Head of caudate nucleus (tissue), 42 donors: Measurements from ENCODE around the gene TAOK3.
"Not testable (repeated sequence)": the region's sequence is repeated elsewhere in the genome, so short reads cannot be mapped to it uniquely, and the experiment has no call there.

Experiments used
- DNase-seq, 42 donors: peaks; one replicate each; pipeline versions ENCODE4 v3.0.0 to v3.0.0-alpha.2; 2020 to 2021; ENCODE audit warnings: mixed read lengths in 7 of 42
- intact Hi-C: fragments of 100-400 bp; cut with DNase I; formaldehyde crosslinking; loops from one replicate; pipeline ENCODE4 v1.15.0; 2022

TAOK3 gene

GRCh38 chr12:118375348-118375747 lies 2.6 kb upstream of the TAOK3 start:
- intact Hi-C loops, result loop anchor here (5.0 kb wide), 3 partner anchors 238 to 313 kb away; partner anchors contain the start of genes PEBP1 and WSB2
- no peak for DNase-seq

DNA sequence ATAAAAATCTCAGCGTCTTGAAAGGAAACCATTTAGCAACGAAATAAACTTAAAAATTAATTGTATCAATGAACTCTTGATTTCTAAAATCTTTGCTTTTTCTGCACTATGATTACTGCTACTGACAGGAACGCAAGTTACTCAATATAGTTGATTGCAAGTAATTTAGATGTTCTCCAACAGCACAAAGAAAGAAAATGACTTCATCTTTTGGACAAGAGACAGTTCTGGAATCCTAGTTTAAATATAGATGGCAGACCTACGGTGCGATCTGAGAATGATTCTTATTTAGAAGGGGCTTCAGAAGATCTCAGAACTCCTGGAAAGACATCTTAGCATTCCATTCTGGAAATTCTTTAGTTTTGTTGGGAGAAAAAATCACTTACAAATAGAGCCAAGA lies 2.2 kb upstream of the TAOK3 start:
- no peak for DNase-seq
- intact Hi-C loops, result loop anchor here (5.0 kb wide), 4 partner anchors 73 to 313 kb away; partner anchors contain the start of genes PEBP1 and WSB2

DNA sequence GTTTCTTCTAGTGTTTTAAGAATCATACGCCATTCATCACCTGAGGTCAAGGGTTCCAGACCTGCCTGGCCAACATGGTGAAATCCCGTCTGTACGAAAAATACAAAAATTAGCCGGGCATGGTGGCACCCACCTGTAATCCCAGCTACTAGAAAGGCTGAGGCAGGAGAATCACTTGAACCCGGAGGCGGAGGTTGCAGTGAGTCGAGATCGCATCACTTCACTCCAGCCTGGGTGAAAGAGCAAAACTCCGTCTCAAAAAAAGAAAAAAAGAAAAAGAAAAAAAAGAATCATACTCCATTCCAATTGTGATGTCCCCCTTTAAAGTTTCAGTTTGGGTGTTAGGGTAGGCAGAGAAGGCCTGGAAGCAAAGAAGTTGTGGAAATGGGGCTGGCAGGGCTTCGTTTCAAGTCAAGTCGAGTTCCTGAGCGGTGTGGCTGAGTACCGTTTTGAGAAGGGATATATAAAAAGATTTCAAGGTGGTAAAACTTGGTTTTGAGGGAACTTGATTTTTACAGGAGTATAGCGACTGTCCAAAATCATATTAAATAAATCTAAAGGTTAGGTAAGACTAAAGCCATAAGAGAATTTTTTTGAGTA lies 1.5 kb upstream of the TAOK3 start:
- intact Hi-C loops, result loop anchor here (5.0 kb wide), 1 partner anchor 72 kb away; no protein-coding TSS in a partner anchor
- peak in 1 of 42 donors; percentile 42 for DNase-seq

GRCh38 chr12:118373616-118374015 lies 909 bp upstream of the TAOK3 start:
- intact Hi-C loops, result loop anchor here (2.0 to 5.0 kb wide), 2 partner anchors 71 to 185 kb away; no protein-coding TSS in a partner anchor
- peak in 1 of 42 donors; percentile 26 for DNase-seq

GRCh38 chr12:118371321-118372282 lies 1.1 kb downstream of the TAOK3 start:
- intact Hi-C loops, result loop anchor here (2.0 to 5.0 kb wide), 2 partner anchors 69 to 183 kb away; no protein-coding TSS in a partner anchor
- DNase-seq, result peak in 18 of 42 donors; percentile 8 to 57 (median 26)

- DNase-seq, result no peak
- intact Hi-C loops, result loop anchor here (5.0 kb wide), 1 partner anchor 68 kb away; no protein-coding TSS in a partner anchor
Measured at GRCh38 chr12:118370601-118371000, 2.1 kb downstream of the TAOK3 start.

GRCh38 chr12:118368821-118369220 lies 3.9 kb downstream of the TAOK3 start:
- peak in 1 of 42 donors; percentile 12 for DNase-seq
- intact Hi-C loops, result no loop called here

DNA sequence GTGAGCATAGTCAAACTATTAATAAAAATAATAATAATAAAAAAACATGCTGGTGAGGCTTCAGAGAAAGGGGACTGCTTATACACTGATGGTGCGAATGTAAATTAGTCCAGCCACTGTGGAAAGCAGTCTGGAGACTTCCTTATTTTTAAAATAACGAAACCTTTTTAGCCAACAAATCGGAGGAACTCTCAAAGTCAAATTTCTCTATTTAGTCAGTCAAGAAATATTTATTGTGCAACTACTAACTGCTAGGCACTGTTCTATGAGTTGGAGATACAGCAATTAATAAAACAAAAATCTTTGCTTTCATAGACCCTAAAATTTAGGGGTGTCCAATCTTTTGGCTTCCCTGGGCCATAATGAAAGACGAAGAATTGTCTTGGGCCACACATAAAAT lies 10.8 kb downstream of the TAOK3 start:
- intact Hi-C loops, result no loop called here
- no peak for DNase-seq

- intact Hi-C loops, result no loop called here
- DNase-seq, result no peak
Measured at GRCh38 chr12:118361092-118361404, 11.7 kb downstream of the TAOK3 start.

DNA sequence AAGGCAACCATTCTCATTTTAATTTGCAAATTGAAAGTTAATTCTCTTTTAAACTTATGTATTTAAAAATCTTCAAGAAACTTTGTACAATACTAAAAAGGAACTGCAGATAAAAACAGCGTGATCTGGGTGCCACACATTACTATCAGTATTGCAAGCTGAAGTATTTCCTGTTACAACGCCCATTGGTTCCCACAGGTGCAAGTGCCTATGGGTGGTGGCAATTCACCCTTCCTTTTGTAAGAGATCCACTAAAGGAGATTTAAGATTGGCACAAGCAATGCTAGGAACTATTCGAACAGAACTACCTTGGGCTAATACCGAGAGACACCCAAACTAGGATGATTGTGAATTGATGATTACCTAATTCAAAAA lies 13.2 kb downstream of the TAOK3 start:
- intact Hi-C loops, result no loop called here

DNA sequence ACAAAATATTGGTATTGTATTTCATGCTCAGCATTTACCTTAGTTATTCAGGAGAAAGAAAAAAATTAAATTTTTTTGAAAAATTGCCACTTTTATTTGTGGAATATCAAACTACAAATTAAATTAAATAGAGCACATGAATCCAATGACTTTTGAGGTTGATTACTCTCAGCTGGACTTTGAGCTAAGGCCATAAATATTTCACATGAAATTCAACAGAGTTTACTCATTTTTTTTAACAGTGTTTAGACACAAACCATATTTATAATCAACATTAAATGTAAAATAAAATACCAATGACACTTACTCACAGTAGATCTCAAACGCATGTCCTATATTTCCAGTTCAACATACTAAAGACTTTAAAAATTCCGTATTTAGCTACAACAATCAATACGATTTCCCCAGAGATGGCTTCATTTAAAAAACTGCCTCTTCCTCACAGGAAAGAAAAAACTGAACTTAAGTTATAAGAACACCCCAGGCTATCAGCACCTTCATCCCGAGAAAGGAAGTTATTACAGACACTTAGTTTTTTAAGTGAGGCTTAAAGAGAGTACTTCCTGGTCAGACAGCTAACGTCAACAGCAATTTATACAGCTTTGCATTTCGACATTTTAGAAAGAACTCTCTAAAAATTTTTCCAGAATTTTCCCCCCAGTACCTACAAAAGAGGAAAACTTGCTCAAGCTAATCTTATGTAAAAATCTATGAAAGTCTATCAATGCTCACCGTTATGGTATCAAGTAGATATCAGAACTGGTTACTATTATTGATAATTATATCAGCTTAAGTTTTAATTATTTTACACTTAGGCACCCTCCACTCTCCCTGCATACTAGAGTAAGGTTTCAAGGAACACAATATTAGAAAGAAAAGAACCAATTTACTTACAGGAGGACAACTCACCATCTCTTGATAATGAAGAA lies 13.8 kb downstream of the TAOK3 start:
- intact Hi-C loops, result no loop called here

More for the DNA sequence above, 13.2 kb downstream of the TAOK3 start:
- no peak for DNase-seq

DNA sequence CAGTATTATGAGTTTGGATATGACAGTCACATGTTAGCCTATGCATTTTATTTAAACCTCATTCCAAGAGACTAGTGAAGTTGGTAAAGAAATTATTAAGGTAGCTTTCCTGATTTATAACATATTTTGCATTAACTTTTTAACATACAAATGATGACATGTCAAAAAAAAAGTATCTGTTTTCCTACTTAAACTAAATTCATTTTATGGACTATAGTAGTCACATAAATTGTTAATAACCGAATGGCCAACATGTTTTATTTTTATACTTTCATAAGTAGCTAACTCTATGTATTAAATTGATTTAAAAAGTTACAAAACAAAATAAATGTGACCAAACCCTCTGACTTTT lies 14.7 kb downstream of the TAOK3 start:
- no peak for DNase-seq
- intact Hi-C loops, result no loop called here

More for the DNA sequence above, 13.8 kb downstream of the TAOK3 start:
- DNase-seq, result no peak

DNA sequence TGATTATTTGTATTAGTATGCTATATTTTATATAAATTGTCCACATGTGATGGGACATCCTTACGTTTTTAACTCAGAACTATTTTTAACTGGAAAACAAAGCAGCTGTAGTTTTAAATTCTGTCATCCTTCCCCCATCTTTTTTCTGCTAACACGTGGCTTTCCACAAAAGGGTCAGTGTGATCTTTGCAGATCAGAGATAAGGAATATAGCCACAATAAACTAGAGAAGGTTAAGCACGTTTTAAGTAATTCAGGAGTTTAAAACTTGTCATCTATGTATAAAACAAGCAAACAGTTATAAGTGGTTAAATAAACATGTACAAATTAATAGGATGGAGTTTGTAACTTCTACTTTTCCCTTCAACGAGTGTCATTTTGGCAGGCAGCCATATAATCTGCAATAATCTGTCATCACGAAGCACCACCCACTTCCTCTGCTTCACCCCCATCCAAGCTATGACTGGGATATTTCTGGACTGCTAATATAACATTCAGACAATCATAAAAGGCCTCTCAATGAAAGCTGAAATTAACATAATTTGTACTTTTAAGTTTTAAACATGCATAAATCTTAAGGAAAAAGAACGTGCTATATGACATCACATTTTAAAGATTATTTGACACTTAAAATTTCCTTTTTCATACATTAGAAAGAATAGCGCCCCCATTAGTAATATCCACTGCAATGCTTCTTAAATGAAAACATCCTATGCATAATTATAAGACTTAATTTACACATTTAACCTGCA lies 15.3 kb downstream of the TAOK3 start:
- intact Hi-C loops, result no loop called here
- DNase-seq, result peak in 17 of 42 donors; percentile 12 to 81 (median 48)

GRCh38 chr12:118356809-118357256 lies 15.9 kb downstream of the TAOK3 start:
- intact Hi-C loops, result no loop called here
- no peak for DNase-seq

DNA sequence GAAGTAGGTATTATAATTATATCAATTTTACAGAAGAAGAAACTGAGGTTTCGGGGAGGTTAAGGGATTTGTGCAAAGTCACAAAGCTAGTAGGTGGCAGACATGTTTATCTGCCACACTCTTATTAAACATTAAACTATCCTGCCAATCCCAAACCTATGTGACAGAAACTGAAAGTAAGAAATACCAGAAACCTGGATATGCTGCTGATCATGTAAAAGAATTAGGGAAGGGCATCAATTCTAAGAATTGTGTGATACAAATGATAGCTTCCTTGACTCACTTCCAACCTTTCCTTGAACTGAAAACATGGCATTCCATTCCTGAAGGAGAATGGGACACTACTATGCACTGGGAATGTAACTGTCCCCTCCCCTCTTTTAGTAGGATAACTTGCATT lies 16.9 kb downstream of the TAOK3 start:
- no peak for DNase-seq
- intact Hi-C loops, result no loop called here

DNA sequence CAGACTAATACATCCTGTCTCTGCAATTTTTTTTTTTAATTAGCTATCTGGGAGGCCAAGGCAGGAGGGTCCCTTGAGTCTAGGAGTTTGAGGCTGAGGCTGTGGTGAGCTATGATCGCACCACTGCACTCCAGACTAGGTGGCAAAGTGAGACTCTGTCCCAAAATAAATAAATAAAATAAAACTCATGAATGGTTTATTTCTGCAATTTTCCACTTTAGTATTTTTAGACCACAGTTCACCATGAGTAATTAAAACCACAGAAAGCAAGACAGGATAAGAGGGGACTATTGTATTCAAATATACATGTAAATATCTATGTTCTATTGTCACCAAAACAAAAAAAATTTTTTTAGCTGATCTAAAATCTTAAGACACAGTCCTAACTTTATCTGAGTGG lies 17.8 kb downstream of the TAOK3 start:
- DNase-seq, result no peak
- intact Hi-C loops, result no loop called here

GRCh38 chr12:118354503-118354902 lies 18.2 kb downstream of the TAOK3 start:
- DNase-seq, intact Hi-C loops: not testable (repeated sequence)

DNA sequence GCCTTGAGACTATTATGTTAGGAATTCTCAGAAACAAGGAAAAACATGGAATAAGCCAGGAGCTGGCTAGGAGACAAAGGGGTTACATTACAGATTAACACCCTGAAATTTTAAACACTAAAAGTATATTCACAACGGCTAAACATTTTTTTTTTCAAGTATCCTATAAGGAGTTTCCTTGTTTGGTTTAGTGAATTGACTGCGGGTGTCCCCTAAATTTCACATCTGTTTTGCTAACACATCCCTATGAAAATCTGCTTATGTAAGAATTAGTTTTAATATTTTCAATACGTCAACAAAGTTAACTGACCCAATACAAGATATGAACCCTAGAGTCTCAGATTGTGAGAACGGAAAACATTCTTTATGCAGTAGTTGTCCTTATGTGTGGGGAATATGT lies 19.0 kb downstream of the TAOK3 start:
- intact Hi-C loops, result no loop called here

More for the DNA sequence above, 19.0 kb downstream of the TAOK3 start:
- DNase-seq, result no peak
